Nephron progenitor cell (in vitro differentiated cells): ENCODE measurements around the gene ULBP3.

Source experiments
- DNase-seq: peaks from one replicate; pipeline ENCODE4 v3.0.0; 2021
- H3K27ac Mint-ChIP-seq: 2 replicates; pipeline ENCODE4 v1.8.0; 2021; ENCODE audit warnings: mild to moderate bottlenecking, moderate library complexity, mixed read lengths
- H3K27me3 Mint-ChIP-seq: 2 replicates; pipeline ENCODE4 v1.8.0; 2021; ENCODE audit warnings: mild to moderate bottlenecking, low read depth, mixed read lengths; ENCODE audit not compliant: poor library complexity
- H3K36me3 Mint-ChIP-seq: 2 replicates; pipeline ENCODE4 v1.8.0; 2021; ENCODE audit warnings: low read depth, mixed read lengths
- H3K4me1 Mint-ChIP-seq: 2 replicates; pipeline ENCODE4 v1.8.0; 2021; ENCODE audit warnings: mixed read lengths
- H3K4me3 Mint-ChIP-seq: 2 replicates; pipeline ENCODE4 v1.8.0; 2021; ENCODE audit warnings: mild to moderate bottlenecking, moderate library complexity, mixed read lengths
- H3K9me3 Mint-ChIP-seq: 2 replicates; pipeline ENCODE4 v1.8.0; 2021; ENCODE audit warnings: mild to moderate bottlenecking, moderate library complexity, mixed read lengths
- TF ChIP-seq, protein P1 (sequence below): fragments of 200-600 bp; sonication (generic); IDR thresholded peaks from 2 replicates; pipeline ENCODE4 v1.5.0; 2021; ENCODE audit warnings: antibody characterized with exemption

The ULBP3 gene

GRCh38 chr6:150112233-150112632, 43.3 kb upstream of the ULBP3 start:
- no peak overlapping the region for H3K4me3 Mint-ChIP-seq
- H3K9me3 Mint-ChIP-seq = peaks cover 11% of the 10 kb centered on the region
- DNase-seq = no peak
- peaks cover 2% of the 10 kb centered on the region for H3K27me3 Mint-ChIP-seq
- TF ChIP-seq, protein P1, sequence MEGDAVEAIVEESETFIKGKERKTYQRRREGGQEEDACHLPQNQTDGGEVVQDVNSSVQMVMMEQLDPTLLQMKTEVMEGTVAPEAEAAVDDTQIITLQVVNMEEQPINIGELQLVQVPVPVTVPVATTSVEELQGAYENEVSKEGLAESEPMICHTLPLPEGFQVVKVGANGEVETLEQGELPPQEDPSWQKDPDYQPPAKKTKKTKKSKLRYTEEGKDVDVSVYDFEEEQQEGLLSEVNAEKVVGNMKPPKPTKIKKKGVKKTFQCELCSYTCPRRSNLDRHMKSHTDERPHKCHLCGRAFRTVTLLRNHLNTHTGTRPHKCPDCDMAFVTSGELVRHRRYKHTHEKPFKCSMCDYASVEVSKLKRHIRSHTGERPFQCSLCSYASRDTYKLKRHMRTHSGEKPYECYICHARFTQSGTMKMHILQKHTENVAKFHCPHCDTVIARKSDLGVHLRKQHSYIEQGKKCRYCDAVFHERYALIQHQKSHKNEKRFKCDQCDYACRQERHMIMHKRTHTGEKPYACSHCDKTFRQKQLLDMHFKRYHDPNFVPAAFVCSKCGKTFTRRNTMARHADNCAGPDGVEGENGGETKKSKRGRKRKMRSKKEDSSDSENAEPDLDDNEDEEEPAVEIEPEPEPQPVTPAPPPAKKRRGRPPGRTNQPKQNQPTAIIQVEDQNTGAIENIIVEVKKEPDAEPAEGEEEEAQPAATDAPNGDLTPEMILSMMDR = no peak
- no peak overlapping the region for H3K27ac Mint-ChIP-seq
- no peaks in the 10 kb centered on the region for H3K36me3 Mint-ChIP-seq
- no peaks in the 10 kb centered on the region for H3K4me1 Mint-ChIP-seq

DNA sequence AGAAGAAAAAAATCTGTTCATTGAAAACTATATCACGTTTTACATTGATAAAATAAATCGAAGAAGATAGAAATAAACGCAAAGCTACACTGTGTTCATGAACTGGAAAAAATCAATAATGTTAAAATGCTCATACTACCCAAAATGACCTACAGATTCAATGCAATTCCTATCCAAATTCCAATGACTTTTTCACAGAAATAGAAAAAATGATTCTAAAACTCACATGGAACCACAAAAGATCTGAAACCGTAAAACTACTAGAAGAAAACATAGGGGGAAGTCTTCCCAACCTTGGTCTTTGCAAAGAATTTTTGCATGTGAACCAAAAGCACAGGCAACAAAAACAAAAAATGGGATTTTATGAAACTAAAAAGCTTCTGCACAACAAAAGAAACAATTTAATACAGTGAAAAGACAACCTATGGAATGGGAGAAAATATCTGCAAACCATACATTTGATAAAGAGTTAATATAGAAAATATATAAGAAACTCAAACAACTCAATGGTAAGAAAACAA, 33.9 kb upstream of the ULBP3 start:
- no peak overlapping the region for H3K4me3 Mint-ChIP-seq
- H3K27ac Mint-ChIP-seq = no peak overlapping the region
- H3K36me3 Mint-ChIP-seq = no peaks in the 10 kb centered on the region
- peaks cover 8% of the 10 kb centered on the region for H3K9me3 Mint-ChIP-seq
- TF ChIP-seq, protein P1 = no peak
- peaks cover 8% of the 10 kb centered on the region for H3K27me3 Mint-ChIP-seq
- no peak for DNase-seq
- H3K4me1 Mint-ChIP-seq = no peaks in the 10 kb centered on the region

GRCh38 chr6:150100745-150101144, 31.8 kb upstream of the ULBP3 start:
- Mint-ChIP-seq H3K27me3 (peaks cover 13% of the 10 kb centered on the region), H3K4me3 (no peak overlapping the region), H3K27ac (no peak overlapping the region), H3K9me3 (peaks cover 8% of the 10 kb centered on the region), H3K36me3 (no peaks in the 10 kb centered on the region), H3K4me1 (no peaks in the 10 kb centered on the region)
- no peak for DNase-seq
- TF ChIP-seq, protein P1 = no peak

GRCh38 chr6:150099953-150100352, 31.0 kb upstream of the ULBP3 start:
- H3K27ac Mint-ChIP-seq = no peak overlapping the region
- H3K9me3 Mint-ChIP-seq = peaks cover 8% of the 10 kb centered on the region
- H3K4me3 Mint-ChIP-seq = no peak overlapping the region
- no peak for DNase-seq
- H3K36me3 Mint-ChIP-seq = no peaks in the 10 kb centered on the region
- no peaks in the 10 kb centered on the region for H3K4me1 Mint-ChIP-seq
- peaks cover 21% of the 10 kb centered on the region for H3K27me3 Mint-ChIP-seq
- TF ChIP-seq, protein P1 = no peak

GRCh38 chr6:150099546-150099945, 30.6 kb upstream of the ULBP3 start:
- Mint-ChIP-seq H3K36me3 (no peaks in the 10 kb centered on the region), H3K27me3 (peaks cover 25% of the 10 kb centered on the region), H3K4me3 (no peak overlapping the region), H3K4me1 (no peaks in the 10 kb centered on the region), H3K27ac (no peak overlapping the region), H3K9me3 (peaks cover 8% of the 10 kb centered on the region)
- TF ChIP-seq, protein P1 = no peak
- DNase-seq = no peak

- TF ChIP-seq, protein P1 = no peak
- DNase-seq = no peak
- peaks cover 7% of the 10 kb centered on the region for H3K4me1 Mint-ChIP-seq
- no peaks in the 10 kb centered on the region for H3K36me3 Mint-ChIP-seq
- no peak overlapping the region for H3K4me3 Mint-ChIP-seq
- H3K9me3 Mint-ChIP-seq = peaks cover 6% of the 10 kb centered on the region
- peaks cover 33% of the 10 kb centered on the region for H3K27me3 Mint-ChIP-seq
- no peak overlapping the region for H3K27ac Mint-ChIP-seq
Observed at GRCh38 chr6:150098155-150098554, 29.2 kb upstream of the ULBP3 start.
